Measurements from ENCODE around the gene ADAMTS8.

GRCh38 chr11:130475426-130476053, 47.1 kb upstream of the ADAMTS8 start:
- TF ChIP-seq POLR2AphosphoS5 (IDR thresholded peaks at IDR 0.05; ENCODE audit: low read depth, low read length) = no peak
- TF ChIP-seq REST (IDR thresholded peaks at IDR 0.05; ENCODE audit: insufficient read depth in 1 of 2, low read depth in 2 of 2, low read length in 2 of 2) = no peak

Data from PFSK-1 (cell line).